Kidney epithelial cell (primary cell): ENCODE results near the gene TVP23B. TPM values are rescaled to one million over a fixed set of nuclear protein-coding genes. Genes with fewer than 3 reads are reported as not detected.
"Not testable (repeated sequence)": the region's sequence is repeated elsewhere in the genome, so short reads cannot be mapped to it uniquely, and the experiment has no call there.

Experiments used
- DNase-seq: peaks from one replicate; pipeline ENCODE4 v3.0.0-alpha.2; 2010; ENCODE audit warnings: low read depth
- H3K27me3 ChIP-seq: 2 replicates; pipeline ENCODE4 v1.6.0; 2011; ENCODE audit warnings: low read length; ENCODE audit not compliant: control insufficient read depth, insufficient read depth
- H3K36me3 ChIP-seq: 2 replicates; pipeline ENCODE4 v1.5.1; 2011; ENCODE audit warnings: low read length; ENCODE audit not compliant: control insufficient read depth, insufficient read depth
- H3K4me3 ChIP-seq: 2 replicates; pipeline ENCODE4 v1.5.1; 2011; ENCODE audit warnings: low read depth, mild to moderate bottlenecking, control low read depth, low read length
- total RNA-seq: library from RNA; depleted of rRNA; stranded (reverse); fragments of >200 nt; gene quantifications from 2 replicates; pipeline ENCODE4 v1.2.3, GENCODE V29; 2015
- TF ChIP-seq, protein P1 (sequence below): IDR thresholded peaks from 2 replicates; pipeline ENCODE4 v1.5.1; 2011; ENCODE audit warnings: mild to moderate bottlenecking, moderate library complexity, low read length, control low read depth, inconsistent platforms; ENCODE audit not compliant: insufficient read depth, poor library complexity, severe bottlenecking

TVP23B gene
- total RNA-seq, 1 donor from 2014 or later: 48.3 TPM

DNA sequence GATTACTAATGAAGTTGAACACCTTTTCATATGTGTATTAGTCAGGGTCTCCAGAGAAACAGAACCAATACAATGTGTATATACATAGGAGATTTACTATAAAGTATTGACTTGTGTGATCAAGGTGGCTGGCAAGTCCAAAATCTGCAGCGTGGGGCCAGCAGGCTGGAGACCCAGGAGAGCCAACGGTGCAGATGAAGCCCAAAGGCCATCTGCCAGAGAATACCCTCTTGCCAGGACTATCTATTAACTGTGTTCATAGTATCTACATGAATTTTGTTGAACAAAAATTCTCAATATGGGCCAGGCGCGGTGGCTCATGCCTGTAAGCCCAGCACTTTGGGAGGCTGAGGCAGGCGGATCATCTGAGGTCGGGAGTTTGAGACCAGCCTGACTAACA is 20.8 kb upstream of the TVP23B start:
- H3K4me3 ChIP-seq, H3K36me3 ChIP-seq, DNase-seq, H3K27me3 ChIP-seq: not testable (repeated sequence)

DNA sequence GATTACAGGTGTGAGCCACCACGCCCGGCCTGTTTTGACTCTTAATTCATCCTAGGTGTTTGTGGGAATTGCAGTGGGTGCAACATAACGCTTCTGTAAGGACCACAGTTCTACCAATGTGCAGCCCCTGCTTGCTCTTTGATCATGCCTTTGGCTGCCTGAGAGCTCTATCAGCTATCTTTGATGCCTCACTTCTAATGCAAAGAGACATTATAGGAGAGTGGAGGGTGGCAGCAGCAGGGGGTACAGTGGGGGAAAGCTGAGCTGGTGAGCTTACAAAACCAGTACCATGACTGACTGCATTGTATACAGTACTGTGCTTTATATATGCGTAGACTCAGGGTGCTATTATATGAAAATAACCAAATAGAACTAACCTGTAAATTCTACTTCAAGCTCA is 10.4 kb upstream of the TVP23B start:
- H3K36me3 ChIP-seq: not testable (repeated sequence)

DNA sequence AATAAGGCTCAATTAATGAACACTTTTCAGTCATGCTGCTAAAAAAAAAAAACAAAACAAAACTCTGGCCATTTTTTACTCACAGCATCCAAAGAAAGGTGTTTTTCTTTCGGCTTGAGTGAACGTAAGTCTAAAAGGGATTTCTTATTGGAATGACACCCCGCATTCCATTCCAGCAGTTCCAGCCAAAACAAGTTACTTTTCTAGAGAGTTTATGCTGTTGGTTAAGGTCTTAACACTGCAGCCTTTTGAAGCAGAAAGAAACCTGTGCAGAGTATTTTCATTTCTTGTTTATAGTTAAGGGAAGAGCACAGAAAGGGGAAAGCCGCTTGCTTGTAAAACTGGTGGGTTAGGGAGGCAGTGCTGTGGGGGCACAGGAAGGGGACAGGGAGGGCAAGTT is 9.9 kb upstream of the TVP23B start:
- H3K36me3 ChIP-seq, H3K4me3 ChIP-seq, H3K27me3 ChIP-seq, DNase-seq: not testable (repeated sequence)

More for the DNA sequence above, 10.4 kb upstream of the TVP23B start:
- not testable (repeated sequence) for DNase-seq, H3K27me3 ChIP-seq, H3K4me3 ChIP-seq

GRCh38 chr17:18772471-18772870 is 8.5 kb upstream of the TVP23B start:
- H3K4me3 ChIP-seq: no peak overlapping the region
- no peak for DNase-seq
- TF ChIP-seq, protein P1, sequence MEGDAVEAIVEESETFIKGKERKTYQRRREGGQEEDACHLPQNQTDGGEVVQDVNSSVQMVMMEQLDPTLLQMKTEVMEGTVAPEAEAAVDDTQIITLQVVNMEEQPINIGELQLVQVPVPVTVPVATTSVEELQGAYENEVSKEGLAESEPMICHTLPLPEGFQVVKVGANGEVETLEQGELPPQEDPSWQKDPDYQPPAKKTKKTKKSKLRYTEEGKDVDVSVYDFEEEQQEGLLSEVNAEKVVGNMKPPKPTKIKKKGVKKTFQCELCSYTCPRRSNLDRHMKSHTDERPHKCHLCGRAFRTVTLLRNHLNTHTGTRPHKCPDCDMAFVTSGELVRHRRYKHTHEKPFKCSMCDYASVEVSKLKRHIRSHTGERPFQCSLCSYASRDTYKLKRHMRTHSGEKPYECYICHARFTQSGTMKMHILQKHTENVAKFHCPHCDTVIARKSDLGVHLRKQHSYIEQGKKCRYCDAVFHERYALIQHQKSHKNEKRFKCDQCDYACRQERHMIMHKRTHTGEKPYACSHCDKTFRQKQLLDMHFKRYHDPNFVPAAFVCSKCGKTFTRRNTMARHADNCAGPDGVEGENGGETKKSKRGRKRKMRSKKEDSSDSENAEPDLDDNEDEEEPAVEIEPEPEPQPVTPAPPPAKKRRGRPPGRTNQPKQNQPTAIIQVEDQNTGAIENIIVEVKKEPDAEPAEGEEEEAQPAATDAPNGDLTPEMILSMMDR: no peak
- H3K36me3 ChIP-seq: no peaks in the 10 kb centered on the region
- no peaks in the 10 kb centered on the region for H3K27me3 ChIP-seq

DNA sequence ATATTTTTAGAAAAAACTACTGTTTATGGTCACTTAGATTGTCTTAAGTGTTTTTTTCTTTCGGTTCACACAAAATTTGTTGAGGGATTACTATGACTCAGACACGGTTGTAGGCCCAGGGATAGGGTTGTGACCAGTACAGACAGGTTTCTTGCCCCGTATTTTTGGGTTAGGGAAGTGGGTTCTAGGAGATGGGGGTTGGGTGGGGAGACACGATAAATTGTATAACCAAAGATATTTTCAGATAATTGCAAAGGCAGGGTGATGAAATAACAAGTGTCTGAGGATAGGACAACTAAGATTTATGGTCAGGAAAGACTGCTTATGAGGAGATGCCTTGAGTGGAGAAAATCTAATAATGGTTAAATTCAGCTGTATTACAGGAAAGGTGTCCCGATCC is 822 bp downstream of the TVP23B start:
- not testable (repeated sequence) for H3K27me3 ChIP-seq

DNA sequence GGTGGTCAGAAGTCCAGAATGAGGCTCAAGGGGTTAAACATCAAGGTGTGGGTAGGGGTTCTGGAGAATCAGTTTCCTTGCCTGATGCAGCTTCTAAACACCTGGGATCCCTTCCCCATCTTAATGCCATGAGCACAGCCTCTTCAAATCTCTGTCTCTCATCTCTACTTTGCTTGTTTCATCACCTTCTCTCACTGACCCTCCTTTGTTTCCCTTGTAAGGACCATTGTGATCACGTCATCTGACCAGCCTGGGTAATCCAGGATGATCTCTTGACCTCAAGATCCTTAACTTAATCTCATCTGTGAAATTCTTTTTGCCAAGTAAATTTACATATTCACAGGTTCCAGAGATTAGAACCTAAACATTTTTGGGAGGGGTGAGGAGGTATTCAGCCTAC is 5.0 kb downstream of the TVP23B start:
- DNase-seq, H3K27me3 ChIP-seq, H3K36me3 ChIP-seq, H3K4me3 ChIP-seq: not testable (repeated sequence)

More for the DNA sequence above, 822 bp downstream of the TVP23B start:
- peak overlapping the region; percentile 57 for H3K4me3 ChIP-seq
- H3K36me3 ChIP-seq, DNase-seq: not testable (repeated sequence)

DNA sequence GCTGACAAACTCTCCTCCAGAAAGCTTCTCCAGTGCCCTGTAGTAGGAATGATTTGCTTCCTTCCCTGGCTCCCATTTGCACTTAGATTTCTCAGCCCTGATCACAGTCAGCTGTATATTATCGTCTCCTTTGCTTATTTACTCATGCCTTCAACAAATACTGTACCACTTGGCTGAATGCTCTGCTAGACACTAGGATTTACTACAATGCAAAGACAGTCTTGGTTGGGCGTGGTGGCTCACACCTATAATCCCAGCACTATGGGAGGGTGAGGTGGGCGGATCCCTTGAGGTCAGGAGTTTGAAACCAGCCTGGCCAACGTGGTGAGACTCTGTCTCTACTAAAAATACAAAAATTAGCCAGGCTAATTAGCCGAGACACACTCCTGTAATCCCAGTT is 5.9 kb downstream of the TVP23B start:
- H3K4me3 ChIP-seq, H3K36me3 ChIP-seq, H3K27me3 ChIP-seq, DNase-seq: not testable (repeated sequence)

DNA sequence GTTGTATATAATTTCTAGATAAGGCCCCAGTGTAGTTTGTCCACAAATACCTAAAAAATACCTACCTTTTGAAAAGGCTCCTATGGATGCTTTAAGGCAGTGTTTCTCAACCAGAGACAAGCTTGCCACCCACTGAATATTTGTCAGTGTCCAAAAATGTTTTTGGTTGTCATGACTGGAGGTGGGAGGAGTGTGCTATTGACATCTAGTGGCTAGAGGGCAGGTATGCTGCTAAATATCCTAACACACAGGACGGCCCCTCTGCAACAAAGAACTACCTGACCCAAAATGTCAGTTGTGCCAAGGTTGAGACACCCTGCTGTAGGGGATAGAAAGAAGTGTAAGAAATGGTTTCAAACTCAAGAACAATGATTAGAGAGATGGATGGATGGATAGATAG is 10.4 kb downstream of the TVP23B start:
- H3K27me3 ChIP-seq, H3K4me3 ChIP-seq, H3K36me3 ChIP-seq, DNase-seq: not testable (repeated sequence)
- TF ChIP-seq, protein P1: peak; percentile 10

GRCh38 chr17:18794841-18795240 is 13.9 kb downstream of the TVP23B start:
- H3K36me3 ChIP-seq, H3K4me3 ChIP-seq, DNase-seq, H3K27me3 ChIP-seq: not testable (repeated sequence)

DNA sequence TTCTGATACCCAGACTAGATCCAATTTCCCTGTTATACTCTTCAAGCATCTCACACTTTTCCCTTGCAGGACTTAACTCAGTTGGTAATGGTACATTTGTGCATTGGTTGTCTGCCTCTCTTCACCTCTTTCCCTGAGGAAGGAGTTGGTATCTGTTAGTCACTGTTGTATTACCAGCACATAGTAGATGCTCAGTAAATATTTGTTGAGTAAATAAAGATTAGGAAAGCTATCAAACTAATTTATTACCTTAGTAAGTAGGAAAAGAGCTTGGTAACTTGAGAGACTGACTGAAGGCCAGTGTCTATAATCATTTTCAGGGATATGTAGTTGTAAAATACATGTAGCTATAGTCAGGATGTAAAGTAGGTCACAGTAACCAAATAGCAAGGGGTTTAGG is 15.9 kb downstream of the TVP23B start:
- H3K27me3 ChIP-seq, DNase-seq, H3K4me3 ChIP-seq, H3K36me3 ChIP-seq: not testable (repeated sequence)

GRCh38 chr17:18803458-18804245 is 22.7 kb downstream of the TVP23B start:
- not testable (repeated sequence) for H3K4me3 ChIP-seq, H3K36me3 ChIP-seq

GRCh38 chr17:18815924-18816323 is 34.9 kb downstream of the TVP23B start:
- not testable (repeated sequence) for H3K36me3 ChIP-seq, H3K4me3 ChIP-seq, DNase-seq, H3K27me3 ChIP-seq

More at GRCh38 chr17:18803458-18804245, 22.7 kb downstream of the TVP23B start:
- not testable (repeated sequence) for H3K27me3 ChIP-seq, DNase-seq
